ENCODE measurements around the gene RSPO4.

Gene RSPO4

DNA sequence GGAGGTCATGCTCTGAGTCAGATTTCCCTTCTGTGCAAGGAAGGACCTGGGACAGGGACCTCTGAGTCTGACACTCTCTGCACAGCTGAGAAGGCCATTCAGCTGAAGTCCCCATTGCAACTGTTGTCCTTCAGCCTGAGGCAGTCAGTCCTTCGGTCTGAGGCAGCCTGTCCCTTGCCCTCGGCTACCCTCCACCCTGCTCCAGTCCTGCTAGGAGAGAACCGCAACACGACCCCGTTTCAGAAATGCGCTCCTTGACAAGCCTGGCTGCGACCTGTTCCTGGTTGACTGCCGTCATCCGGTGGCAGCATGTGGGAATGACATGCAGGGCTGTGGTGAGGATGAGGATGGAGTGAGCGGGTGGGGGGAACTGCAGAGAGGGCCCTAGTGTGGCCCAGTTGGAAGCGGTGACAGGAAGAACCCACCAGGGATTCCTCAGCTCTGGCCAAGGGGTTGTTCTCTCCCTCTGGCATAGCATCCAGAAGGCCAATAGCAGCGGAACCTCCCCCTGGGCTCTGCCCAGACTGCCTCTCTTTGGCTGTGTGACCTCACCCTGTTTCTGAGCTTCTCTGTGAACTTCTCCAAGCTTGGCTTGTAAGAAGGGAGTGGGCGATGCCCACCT is 45.7 kb downstream of the RSPO4 start:
- no peak overlapping the region for H3K4me3 ChIP-seq (replicated peaks; ENCODE audit: low read depth, low read length)
- DNase-seq (ENCODE audit: low read depth) = peak; percentile 65
- TF ChIP-seq, protein P1, sequence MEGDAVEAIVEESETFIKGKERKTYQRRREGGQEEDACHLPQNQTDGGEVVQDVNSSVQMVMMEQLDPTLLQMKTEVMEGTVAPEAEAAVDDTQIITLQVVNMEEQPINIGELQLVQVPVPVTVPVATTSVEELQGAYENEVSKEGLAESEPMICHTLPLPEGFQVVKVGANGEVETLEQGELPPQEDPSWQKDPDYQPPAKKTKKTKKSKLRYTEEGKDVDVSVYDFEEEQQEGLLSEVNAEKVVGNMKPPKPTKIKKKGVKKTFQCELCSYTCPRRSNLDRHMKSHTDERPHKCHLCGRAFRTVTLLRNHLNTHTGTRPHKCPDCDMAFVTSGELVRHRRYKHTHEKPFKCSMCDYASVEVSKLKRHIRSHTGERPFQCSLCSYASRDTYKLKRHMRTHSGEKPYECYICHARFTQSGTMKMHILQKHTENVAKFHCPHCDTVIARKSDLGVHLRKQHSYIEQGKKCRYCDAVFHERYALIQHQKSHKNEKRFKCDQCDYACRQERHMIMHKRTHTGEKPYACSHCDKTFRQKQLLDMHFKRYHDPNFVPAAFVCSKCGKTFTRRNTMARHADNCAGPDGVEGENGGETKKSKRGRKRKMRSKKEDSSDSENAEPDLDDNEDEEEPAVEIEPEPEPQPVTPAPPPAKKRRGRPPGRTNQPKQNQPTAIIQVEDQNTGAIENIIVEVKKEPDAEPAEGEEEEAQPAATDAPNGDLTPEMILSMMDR (IDR thresholded peaks at IDR 0.05; ENCODE audit: low read length, missing control alignments) = peak; percentile 99

DNA sequence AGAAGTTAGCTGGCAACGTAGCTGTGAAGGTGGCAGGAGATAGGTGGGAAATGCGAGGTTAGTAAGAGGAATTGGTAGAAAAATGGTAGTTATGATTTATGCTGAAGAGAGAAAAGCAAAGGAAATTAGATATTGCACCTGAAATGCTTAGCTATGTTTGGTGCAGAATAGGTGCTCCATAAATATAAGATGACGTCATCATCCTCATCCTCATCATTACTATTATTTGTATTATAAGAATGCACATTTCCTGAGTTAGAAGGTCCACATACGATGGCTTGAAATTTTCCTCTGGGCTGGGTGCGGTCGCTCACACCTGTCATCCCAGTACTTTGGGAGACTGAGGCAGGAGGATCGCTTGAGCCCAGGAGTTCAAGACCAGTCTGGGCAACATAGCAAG is 46.5 kb downstream of the RSPO4 start:
- DNase-seq (ENCODE audit: low read depth) = no peak
- TF ChIP-seq, protein P1 (IDR thresholded peaks at IDR 0.05; ENCODE audit: low read length, missing control alignments) = no peak
- H3K4me3 ChIP-seq (replicated peaks; ENCODE audit: low read depth, low read length) = no peak overlapping the region

DNA sequence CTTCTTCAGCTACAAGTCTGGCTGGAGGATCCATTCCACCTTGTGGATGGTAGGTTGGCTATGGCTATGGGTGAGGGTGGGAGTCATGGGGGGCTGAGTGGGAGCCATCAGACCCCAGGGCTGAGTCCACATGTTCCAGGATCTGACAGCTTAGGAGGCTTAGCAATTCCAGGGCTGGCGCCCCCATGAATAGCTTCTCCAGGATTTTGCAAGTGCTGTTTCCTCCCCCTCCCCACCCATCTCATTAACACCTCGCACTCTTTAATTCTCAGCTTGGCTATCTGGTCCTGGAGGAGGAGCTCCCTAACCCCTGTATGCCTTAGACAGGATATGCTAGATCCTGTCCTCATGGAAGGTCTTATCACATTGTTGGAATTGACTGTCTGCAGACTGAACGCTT is 47.0 kb downstream of the RSPO4 start:
- no peak overlapping the region for H3K4me3 ChIP-seq (replicated peaks; ENCODE audit: low read depth, low read length)
- TF ChIP-seq, protein P1 (IDR thresholded peaks at IDR 0.05; ENCODE audit: low read length, missing control alignments) = no peak
- DNase-seq (ENCODE audit: low read depth) = no peak

DNA sequence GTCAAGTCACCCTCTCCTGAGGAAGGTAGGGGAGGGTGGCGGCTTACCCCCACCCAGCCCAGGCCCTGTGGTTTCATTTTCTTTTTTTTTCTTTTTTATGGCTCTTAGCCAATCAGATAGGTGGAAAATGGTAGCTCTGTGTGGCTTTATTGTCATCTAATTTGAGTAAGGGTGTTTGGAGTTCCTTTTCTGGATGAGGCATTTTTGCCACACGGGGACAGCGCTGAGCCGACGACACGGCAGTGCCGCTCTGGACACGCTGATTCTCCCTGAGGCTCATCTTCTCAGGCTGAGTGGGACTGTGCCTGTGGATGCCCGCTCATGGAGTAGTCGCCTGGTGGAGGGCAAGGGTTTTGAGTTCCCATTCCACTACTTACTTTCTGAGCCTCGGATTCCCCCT is 48.4 kb downstream of the RSPO4 start:
- TF ChIP-seq, protein P1 (IDR thresholded peaks at IDR 0.05; ENCODE audit: low read length, missing control alignments) = peak; percentile 30
- DNase-seq (ENCODE audit: low read depth) = no peak
- no peak overlapping the region for H3K4me3 ChIP-seq (replicated peaks; ENCODE audit: low read depth, low read length)

DNA sequence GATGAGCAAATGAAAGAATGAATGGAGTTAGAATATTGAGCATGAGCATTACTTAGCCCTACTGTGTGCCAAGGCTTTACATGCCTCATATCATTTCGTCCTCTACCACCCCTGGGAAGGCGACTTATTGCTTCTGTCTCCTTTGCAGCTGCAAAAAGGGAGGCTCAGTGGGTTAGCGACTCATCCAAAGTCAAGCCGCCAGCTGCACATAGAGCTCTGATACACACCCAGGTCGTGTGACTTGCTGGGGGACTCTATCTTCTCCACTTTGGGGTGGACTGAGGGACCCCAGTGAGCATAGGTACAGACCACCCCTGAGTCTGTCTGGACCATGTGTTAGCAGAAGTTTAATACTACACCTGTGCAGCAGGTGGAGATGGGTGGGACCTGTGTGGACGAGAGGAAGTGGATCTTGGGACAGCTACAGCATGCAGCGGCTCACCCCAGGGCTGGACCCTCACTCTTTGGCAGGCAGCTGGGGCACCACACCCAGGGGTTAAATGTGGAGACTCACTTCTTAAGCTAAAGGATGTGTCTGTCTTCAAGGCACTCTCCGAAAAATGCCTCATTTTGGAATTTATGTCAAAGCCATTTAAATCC is 49.8 kb downstream of the RSPO4 start:
- no peak for DNase-seq (ENCODE audit: low read depth)
- TF ChIP-seq, protein P1 (IDR thresholded peaks at IDR 0.05; ENCODE audit: low read length, missing control alignments) = no peak
- no peak overlapping the region for H3K4me3 ChIP-seq (replicated peaks; ENCODE audit: low read depth, low read length)

DNA sequence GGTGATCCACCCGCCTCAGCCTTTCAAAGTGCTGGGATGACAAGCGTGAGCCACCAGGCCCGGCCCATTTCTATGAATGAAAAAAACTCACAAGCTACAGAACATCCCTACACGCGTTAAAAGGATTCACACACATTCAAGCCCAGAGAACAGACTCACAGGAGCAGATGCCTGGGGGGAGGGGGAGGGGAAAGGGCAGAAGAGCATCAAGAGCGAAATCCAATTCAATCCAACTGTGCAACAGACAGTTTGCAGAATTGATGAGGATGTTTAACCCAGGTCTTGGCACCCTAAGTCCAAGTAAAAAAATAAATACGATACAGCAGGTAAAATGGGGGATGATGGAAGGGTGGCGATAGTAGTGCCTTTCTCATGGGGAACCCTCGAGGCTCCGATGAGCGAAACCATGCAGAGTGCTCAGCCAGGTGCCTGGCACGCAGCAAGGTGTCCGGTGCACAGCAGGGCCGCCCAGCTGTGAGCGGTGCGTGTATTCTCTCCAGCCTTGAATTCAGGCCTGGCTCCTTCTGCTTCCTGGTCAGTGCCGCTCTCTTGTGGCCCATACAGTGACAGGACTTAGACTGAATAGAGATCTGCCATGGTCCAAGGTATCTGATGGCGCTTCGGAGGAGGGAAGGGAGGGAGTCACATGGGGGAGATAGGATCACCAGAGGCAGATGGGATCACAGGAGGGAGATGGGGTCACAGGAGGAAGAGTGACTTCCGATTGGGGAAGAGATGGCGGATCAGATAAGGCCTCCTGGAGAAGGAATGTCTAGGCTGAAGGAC is 50.5 kb downstream of the RSPO4 start:
- no peak overlapping the region for H3K4me3 ChIP-seq (replicated peaks; ENCODE audit: low read depth, low read length)
- DNase-seq (ENCODE audit: low read depth) = no peak
- TF ChIP-seq, protein P1 (IDR thresholded peaks at IDR 0.05; ENCODE audit: low read length, missing control alignments) = no peak
